NOMO-1 treated with DMSO at 0.1 percent for 48 hours (cell line): ENCODE results near the gene DBN1.
A peak's percentile ranks its signal among the peaks of the same experiment; 100 is the strongest.

Experiments used
- DNase-seq: peaks from one replicate; lab custom pipeline; 2025; ENCODE audit not compliant: unreplicated experiment; lab: John Stamatoyannopoulos, UW

Gene DBN1

DNA sequence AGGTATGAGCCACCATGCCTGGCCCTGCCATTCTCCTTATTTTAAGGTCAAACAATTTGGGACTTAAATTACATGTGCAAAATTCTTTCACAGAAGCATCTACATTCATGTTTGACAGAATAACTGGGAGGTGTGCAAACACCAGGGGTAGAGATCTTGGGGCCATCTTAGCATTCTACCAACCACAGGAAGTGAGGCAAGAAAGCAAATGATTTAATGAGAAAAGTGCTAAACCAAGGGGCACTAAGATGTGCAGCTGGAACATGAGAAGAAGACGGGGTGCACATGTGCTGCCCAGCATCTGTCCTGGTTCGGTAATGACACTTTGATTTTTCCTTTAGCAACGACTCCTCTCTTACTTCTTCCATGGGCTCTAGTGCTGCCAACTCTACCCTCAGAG, 62.9 kb downstream of the DBN1 start:
- DNase-seq, result peak; percentile 44

DNA sequence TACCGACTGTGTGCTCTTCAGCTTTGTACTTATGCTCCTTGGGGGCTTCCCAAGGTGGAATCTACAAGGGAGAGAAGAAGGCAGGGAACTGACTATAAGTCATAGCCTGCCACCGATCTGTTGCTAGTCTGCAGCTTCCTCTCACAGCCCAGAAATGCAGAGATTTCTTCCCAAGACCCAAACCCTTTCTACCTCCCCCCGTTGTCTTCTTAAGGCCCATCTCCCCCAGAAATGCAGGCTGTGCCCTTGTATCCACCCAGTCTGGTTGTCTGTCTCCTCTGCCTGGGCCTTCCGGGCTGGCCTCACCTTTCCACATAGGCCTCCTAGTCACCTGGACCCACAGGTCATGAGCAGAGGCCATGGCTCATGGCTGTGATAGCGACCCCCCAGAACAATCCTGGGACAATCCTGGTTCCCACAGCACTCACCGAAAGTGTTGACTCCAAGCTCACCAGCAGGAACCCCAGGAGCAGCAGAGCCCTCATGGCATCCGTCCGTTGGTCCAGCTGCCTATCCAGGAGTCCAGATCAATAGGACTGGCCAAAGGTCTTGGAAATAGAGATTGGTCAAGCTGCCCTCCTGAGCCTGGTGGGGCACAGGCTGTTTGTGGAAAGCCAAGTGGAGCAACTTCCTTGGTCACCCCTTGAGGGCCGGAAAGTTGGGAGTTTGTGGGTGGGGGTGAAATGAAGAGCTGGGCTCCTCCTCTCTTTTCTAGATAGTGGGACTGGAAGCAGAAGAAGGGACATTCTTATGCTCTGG, 64.2 kb downstream of the DBN1 start, which contains the start of gene F12:
F12 (minus strand) TSS at position 522 of the 759 bp plus-strand sequence; CDS start at position 485, 37 bp downstream.
- no peak for DNase-seq
